RKO (cell line): ENCODE results near the gene INVS.

Experiments used
- DNase-seq: peaks from one replicate; pipeline ENCODE4 v3.0.0-alpha.2; 2016; ENCODE audit warnings: low spot score

Gene INVS

DNA sequence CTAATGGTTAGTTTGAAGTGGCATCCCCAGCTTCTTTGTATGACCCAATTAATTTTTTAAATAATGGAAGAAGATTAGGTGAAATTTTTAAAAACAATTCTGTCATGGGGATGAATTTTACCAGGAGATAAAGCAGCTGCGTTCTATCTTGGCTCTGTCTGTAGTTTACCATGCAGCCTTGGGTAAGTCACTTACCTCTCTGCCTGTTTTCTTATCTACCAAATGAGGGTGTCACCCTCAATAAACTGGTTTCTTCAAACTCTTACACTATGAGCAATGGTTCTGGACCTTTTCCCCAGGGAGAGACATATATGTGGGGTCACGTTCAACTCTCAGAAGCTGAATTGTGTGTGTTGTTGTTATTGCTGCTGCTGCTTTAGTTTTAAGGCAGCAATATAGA lies 182.0 kb downstream of the INVS start:
- no peak for DNase-seq

GRCh38 chr9:100281676-100282387 lies 182.8 kb downstream of the INVS start:
- no peak for DNase-seq

GRCh38 chr9:100282388-100282719 lies 183.3 kb downstream of the INVS start:
- no peak for DNase-seq

DNA sequence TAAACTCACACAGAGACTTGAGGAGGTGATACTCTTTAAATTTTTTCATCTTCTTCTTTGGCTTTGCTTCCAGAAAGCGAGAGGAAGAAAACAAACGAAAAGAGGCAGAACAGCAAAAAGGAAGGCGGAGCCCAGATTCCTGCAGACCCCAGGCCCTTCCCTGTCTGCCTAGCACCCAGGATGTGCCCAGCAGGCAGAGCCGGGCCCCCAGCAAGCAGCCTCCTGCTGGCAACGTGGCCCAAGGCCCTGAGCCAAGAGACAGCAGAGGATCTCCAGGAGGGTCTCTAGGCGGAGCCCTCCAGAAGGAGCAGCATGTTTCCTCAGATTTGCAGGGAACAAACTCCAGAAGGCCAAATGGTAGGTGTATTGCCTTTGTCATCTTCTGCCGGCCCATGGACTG lies 185.2 kb downstream of the INVS start:
- DNase-seq, result no peak

DNA sequence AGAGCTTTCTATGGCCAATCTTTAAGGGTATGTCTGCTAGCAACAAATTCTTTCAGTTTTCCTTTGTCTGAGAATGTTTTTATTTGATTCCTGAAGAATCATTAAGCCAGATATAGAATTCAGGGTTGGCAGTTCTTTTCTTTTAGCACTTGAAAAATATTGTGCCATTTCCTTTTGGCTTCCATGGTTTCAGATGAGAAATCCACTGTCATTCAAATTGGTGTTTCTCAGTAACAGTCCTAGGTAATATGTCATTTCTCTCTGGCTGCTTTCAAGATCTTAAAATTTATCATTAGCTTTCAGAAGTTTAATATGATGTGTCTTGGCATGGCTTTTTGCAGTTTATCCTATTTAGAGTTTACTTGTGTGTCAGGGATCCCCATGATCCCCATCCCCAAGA lies 186.0 kb downstream of the INVS start:
- no peak for DNase-seq

GRCh38 chr9:100285601-100286000 lies 186.6 kb downstream of the INVS start:
- no peak for DNase-seq

GRCh38 chr9:100286257-100286656 lies 187.2 kb downstream of the INVS start:
- no peak for DNase-seq

DNA sequence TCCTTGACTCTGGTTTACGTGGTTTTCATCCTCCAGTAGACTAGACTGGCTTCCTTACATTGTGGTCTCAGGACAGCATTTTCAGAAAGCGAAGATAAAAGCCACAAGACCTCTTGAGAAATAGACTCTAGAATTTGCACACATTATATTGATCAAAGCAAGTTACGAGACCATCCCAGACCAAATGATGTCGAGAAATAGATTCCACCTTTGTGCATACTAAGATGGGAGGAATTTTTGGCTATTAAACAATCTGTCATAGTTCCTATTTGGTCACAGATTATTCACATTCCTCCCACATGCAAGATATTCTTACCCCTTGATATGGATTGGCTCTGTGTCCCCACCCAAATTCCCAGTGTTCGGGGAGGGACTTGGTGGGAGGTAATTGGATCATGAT lies 188.1 kb downstream of the INVS start:
- DNase-seq, result no peak

DNA sequence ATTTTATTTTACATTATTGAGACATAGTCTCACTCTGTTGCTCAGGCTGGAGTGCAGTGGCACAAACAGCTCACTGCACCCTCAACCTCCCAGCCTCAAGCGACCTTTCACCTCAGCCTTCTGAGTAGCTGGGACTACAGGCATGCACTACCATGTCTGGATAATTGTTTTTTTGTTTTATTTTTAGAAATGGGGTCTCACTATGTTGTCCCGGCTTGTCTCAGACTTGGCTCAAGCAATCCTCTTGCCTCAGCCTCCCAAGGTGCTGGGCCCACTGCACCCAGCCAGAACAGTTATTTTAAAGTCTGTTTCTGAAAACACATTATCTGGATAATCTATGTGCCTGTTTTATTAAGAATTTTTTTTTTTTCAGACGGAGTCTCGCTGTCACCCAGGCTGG lies 191.7 kb downstream of the INVS start:
- DNase-seq, result no peak

DNA sequence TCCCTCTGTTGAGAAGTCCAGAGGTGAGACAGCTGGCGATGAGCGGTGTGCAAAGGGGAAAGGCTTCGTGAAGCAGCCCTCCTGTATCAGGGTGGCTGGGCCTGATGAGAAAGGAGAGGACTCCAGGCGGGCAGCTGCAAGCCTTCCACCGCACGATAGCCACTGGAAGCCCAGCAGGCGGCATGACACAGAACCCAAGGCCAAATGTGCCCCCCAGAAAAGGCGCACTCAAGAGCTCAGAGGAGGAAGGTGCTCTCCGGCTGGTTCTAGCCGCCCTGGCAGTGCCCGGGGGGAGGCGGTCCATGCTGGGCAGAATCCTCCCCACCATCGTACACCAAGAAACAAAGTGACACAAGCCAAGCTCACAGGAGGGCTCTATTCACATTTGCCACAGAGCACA lies 193.4 kb downstream of the INVS start:
- no peak for DNase-seq

DNA sequence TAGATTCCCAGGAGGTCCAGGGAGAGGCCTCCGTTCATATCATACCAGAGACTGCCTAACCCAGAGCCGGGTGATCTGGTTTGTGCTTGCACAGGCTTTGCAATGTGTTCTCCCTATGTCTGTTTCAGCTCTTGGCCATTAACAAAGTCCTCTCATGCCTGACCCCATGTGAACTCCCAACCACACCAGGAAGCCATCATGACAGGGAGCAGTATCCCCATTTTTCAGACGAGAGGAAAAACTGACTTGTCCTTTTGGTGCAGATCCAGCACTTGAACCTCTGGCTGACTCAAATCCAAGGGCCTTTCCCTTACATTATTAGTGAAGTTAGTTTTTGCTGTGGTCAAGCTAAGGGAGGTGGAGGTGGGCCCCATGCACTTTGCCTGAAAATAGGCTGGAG lies 195.3 kb downstream of the INVS start:
- DNase-seq, result no peak

- DNase-seq, result no peak
Observed at GRCh38 chr9:100294806-100295205, 195.8 kb downstream of the INVS start.

DNA sequence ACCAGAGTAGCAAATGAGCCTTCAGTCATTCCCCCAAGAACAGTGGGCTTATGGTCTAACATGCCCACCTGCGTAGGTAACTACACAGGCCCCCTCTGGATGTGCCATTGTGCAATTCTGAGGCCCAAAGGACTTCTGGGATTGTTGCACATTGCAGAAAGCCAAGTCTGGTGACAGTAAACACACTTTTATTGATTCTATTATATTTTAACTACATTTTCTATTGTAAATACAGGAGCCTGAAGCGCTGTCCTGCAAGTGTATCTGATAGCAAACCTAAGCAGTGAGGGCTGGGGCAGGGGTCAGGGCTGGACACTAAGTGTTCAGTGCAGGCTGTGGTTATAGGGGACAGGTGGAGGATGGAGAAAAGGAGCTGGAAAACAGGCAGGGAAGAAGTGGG lies 196.2 kb downstream of the INVS start:
- DNase-seq, result no peak

DNA sequence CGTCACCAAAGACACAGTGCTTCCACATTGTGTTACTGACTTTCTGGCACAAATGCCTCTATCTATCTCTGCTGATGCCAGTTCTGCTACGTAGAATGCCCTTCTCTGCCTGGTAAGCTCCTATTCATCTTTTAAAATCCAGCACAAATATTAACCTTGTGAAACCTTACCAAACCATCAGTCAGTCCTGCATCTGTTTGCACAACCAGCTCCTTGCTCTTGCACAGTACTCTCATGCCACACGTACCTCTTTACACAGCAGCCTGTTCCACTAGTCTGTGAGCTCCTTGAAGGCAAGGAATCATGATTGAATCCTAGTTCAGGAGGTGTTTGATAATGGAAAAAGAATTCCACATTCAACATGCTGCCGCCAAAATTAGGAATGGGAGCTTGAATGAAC lies 197.4 kb downstream of the INVS start:
- no peak for DNase-seq

DNA sequence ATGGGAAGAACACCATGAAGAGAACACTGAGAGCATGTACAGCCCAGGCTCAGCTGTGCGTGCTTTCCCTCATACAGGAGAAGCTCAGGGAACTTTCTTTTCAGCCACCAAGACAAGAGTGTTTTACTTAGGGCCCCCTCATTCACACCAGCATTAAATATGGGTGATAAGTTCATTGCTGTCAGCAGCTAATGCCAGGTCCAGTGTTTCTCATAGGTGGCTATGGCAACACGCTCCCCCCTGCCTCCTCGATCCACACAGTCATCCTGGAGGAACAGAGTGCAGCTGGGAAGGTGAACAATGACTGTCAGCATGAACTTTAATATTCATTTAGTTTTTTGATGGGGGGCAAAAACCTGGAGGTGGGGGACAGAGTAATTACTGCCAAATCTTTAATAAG lies 199.3 kb downstream of the INVS start:
- DNase-seq, result no peak

- no peak for DNase-seq
Observed at GRCh38 chr9:100303747-100304146, 204.7 kb downstream of the INVS start.

- DNase-seq, result no peak
Observed at GRCh38 chr9:100306283-100306682, 207.2 kb downstream of the INVS start.

GRCh38 chr9:100307080-100307479 lies 208.0 kb downstream of the INVS start:
- no peak for DNase-seq

GRCh38 chr9:100308965-100309564 lies 210.0 kb downstream of the INVS start:
- DNase-seq, result no peak

DNA sequence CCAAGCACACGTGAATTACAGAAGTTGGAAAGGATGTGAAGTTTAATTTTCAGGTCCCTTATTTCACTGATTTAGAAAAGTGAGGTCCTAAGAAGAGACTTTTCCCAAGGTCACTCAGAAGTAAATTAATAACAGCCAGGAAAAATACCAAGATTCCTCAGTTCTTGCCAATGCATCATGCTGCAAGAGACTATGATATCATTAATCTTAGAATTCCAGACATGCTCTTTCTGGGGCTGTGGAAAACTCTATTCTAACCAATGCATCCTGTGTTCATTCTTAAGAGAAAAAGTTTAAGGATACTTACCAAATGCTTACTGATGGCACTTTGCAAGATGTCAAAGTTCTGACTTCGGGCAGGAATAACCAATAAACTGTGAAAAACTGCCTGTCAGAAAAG lies 210.9 kb downstream of the INVS start:
- DNase-seq, result no peak

GRCh38 chr9:100315561-100315960 lies 216.5 kb downstream of the INVS start:
- DNase-seq, result no peak

DNA sequence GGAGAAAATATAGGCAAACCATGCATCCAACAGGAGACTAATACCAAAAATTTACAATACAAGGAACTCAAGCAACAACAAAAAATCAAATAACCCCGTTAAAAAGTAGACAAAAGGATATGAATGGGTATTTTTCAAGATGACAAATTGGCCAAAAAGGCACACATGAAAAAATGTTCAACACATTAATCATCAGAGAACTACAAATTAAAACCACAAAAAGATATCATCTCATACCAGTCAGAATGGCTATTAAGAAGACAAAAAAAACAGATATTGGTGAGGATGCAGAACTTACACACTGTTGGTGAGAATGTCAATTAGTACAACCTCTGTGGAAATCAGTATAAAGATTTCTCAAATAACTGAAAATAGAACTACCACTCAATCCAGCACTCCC lies 218.7 kb downstream of the INVS start:
- DNase-seq, result peak; percentile 60

DNA sequence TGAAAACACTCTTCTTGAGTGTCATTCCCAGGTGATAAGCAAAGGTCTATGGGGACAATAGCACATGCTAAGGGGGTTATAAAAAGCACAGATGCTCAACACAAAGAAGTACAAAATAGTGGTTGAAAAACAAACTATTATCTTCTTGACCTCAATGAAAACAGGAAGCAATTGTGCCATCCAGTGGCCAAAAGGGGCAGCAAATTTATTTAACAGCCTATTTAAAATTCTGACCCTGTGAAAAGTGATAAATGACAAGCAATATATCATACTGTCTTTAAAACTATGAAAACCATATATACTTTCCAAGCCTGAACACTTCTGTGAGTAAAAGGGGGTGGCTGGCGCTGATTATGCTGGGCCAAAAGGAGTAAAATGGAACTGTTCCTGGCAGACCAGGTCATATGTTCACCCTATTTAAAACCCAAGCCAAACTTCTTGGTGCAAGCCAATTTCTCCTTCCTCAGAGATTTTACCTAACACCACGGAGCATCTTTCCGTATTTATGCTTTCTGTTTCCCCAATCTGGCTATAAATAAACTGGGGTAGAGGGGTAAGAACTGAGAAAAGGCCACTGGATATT lies 224.0 kb downstream of the INVS start:
- DNase-seq, result peak; percentile 70

- peak; percentile 76 for DNase-seq
Observed at GRCh38 chr9:100324594-100325200, 225.7 kb downstream of the INVS start.
